HG03175 (cell line): Measurements from ENCODE around the gene WDR90.
"Not testable (repeated sequence)": the region's sequence is repeated elsewhere in the genome, so short reads cannot be mapped to it uniquely, and the experiment has no call there.

ENCODE experiments used
- ATAC-seq: cut with Tn5 transposase; IDR thresholded peaks from one replicate; pipeline ENCODE4 v1.9.1; 2021; ENCODE audit warnings: mild to moderate bottlenecking, moderate library complexity; ENCODE audit not compliant: unreplicated experiment

The WDR90 gene

DNA sequence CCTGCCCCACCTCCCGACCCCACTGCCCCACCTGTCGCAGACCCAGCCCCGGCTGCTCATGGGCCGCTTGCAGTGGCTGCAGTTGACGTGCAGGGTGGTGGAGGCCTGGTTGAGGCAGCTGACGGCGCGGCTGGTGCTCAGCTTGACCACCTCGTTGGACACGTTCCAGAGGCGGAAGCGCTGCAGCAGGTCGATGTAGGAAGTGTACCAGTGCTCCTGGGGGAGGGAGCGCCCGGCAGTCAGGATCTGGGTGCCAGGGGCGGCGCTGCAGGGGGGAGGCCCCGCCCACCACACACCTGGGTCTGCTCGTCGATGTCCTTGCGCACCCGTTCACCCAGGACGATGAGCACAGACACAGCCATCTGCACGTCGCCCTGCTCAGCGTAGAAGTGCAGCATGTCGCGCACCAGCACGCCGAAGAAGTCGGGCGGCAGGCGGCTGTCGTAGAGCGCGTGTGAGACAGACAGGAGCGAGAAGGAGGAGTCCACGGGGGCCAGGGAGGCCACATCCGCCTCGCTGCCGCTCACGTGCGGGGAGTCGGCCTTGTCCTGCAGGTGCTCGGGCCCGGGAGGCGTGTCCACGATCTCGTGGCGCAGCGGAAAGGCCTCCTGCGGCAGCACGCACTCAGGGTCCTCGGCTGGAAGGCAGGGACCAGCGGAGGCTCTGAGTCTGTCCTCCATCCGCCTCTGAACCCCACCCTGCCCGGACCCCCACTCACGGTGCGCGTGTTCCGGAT, 36.0 kb downstream of the WDR90 start:
- no peak for ATAC-seq

DNA sequence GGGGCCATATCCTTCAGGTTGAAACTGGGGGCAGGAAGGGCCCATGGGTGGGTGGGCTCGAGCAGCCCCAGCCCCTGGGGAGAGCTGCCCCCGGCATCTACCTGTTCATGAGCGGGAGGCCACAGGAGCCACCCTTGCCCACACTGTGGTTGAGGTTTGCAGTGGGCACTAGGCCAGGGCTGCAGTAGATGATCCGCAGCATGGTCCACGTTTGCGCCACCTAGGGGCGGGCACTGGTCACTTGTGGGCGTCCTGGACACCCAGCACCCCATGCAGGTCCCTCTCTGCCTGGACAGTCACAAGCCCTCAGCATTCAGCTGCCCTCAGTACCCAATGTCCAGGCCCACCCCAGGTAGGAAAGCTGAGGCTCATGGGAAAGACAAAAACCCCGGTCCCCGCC, 36.8 kb downstream of the WDR90 start:
- ATAC-seq = no peak

DNA sequence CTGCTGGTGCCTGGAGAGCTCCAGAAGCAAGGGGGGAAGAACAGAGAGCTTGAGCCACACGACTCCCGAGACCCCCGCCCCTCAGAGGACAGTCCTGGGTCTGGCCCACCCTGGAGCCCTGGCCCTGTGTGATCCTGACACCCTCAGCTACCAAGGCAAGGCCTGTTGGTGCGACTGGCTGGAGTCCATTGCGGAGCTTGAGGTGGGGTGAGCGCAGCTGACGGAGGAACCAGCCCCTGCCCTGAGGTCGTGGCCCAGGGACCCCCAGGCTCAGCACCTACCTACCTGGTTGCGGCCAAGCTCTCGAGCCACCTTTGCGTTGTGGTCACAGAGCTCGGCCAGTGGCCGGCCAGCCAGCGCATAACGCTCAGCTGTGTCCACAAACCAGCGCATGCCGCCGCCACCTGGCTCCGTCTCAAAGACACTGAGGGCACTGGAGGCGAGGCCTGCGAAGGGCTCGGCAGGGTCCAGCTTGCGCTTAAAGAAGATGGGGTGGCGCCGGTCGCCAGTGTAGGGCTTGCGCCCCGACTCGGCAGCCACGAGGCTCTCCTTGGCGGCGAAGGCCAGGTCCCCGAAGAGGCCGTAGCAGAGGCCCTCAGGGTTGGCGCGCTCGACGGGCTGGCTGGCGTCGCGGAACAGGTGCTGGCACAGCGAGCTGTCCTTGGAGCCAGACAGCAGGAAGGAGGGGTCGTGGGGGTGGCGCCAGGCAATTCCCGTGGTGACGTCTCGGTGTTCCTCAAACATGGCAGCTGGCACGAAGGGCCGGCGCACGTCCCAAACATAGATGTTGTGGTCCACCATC, 37.5 kb downstream of the WDR90 start:
- no peak for ATAC-seq

DNA sequence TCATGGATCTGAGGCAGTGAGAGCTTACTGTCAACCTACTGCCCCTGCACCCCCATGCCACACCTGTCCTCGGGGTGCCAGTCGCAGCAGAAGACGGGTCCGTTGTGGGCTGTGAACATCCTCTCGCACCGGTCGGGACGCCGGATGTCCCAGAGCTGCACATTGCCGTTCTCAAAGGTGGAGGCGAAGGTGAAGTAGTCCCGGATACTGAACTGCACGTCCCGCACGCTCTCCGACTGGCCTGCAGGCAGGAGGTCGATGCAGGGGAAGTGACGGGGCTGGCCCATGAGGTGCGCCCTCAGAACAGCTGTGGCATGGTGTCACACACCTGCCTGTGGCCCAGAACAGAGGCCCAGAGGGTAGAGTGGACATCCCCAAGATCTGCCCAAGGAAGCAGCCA, 38.3 kb downstream of the WDR90 start:
- no peak for ATAC-seq

DNA sequence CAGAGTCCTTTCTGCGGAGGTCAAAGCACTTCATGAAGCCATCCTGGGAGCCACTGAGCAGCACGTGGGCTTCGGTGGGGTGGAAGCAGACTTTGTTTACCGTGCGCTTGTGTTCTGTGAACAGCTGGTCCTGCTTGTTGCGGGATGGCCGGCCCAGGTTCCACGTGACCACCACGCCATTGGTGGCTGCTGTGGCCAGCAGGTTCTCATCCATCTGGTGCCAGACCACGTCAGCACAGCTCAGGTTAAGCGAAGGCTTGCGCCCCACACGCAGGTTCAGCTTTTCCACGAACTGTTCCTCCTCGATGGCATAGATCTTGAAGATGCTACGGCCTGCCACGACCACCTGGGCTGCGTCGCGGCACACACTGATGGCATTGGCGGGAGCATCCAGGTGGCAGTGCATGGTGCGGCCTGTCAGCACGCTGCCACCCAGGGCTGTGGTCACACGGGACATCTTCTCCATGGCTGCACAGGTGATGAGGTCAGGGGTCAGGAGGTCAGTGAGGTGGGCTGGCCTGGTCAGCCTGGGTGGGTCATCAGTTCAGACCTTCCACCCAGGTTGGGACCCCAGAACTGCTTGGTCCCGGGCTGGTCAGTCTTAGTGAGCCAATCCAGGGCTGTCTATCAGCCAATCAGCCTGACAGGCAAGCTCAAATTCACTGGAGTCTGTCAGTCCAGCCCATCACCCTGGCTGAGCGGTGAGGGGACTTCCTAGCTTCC, 40.2 kb downstream of the WDR90 start:
- no peak for ATAC-seq

DNA sequence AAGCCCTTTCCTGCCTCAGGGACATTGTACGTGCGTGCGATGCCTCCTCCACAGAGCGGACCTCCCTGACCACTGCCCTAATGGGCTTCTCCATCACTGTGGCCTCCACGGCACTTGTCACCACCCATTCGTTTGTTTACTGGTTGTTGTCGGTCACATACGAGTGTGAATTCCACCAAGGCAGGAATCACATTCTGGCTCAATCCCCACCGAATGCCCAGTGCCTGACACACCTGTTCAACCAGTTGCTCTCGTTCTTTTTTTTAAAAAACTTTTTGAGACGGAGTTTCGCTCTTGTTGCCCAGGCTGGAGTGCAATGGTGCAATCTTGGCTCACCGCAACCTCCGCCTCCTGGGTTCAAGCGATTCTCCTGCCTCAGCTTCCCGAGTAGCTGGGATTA, 42.1 kb downstream of the WDR90 start:
- ATAC-seq = not testable (repeated sequence)

DNA sequence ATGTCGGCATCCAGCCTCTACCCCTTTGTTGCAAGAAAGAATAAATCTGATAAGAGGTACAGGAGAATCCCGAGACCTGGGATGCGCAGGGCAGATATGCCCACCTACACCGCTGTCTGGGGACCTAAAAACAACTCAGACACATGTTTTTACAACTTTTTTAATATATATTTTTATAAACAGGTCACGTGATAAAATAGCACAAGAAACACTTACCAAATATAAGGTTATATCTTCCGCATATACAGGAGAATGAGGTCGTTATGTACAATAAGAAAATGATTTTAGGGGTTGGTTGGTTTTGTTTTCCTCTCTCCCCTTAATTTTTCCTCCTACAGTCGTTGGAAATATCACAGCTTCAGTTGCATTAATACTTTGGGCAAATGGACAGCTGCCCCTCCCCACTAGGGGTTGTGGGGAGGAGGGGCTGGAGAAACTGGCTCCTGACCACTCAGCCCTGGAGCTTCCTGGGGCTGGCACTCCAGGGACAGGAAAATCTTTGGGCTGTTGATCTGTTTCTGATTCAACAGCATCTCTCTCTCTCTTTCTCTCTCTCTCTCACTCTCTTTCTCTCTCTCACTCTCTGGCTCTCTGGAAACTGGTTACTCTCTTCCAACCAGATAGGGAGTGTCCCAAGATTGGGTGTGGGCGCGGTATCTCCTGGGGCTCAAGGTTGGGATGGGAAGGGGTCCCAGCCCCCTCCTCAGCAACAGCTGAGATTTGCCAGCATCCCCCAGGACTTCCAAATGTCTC, 43.4 kb downstream of the WDR90 start:
- ATAC-seq = no peak

DNA sequence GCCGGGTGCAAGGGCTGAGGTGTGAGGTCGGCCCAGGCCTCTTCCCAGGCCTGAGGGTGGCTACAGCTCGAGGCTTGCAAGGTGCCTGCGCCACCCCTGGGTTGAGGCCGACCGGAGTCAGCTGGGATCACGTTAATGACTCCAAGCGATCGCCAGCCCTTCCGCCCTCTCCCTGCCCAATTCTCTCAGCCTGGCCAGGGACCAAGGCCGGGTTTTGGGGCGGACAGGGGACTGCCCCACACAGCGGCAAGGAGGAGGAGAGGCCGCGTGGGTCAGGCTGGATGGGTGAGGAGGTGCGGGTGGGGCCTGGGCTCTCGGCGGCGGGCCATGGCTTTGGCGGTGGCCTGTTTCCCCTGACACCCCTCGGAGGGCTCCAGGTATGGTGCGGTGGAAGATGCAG, 44.2 kb downstream of the WDR90 start:
- no peak for ATAC-seq

DNA sequence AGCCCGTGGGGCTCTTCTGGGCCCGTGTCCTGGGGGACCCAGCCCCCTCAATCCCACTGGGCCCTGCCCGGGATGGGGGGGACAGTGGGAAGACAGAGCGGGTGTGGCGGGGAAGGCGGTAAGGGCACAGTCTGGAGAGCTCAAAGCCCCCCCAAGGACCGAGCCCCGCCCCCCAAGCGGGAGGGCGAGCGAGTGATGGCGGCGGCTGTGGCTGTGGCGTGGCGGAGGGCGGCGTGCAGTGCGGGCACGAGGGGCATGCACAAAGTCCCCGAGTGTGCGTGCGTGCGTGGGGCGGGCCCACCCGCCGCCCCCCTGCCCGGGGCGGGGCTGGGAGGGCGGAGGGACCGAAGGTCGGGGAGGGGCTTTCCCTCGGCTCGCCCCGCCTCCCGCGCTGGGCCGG, 44.6 kb downstream of the WDR90 start:
- no peak for ATAC-seq

DNA sequence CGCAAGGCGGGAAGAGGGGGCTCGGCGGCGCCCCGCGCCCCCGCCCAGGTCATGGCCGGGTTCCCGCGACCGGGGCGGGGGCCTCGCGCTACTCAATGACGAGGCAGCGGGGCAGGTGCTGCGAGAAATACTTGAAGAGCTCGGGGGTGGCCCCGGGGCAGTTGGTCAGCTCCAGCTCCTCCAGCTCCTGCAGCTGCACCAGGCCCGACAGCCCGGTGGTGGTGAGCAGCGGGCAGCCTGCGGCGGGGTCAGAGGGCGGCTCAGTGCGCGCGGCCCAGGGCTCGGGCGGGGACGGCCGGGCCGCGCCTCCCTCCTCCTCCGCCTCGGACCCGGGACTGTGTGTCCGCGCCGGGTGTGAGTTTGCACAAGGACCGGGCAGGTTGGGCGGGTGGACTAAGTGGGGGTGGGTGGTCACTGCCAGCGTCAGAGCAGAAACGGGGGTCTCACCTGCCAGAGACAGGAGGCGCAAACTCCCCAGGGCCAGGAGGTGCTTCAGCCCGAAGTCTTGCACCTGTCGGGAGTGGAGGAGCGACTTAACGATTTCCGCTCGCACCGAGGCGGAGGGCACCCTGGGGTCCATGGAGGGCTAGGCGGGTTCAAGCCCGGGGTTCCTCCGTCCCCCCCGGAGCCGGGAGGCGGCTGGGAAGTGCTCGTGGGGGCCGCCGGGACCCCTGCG, 45.2 kb downstream of the WDR90 start:
- no peak for ATAC-seq

DNA sequence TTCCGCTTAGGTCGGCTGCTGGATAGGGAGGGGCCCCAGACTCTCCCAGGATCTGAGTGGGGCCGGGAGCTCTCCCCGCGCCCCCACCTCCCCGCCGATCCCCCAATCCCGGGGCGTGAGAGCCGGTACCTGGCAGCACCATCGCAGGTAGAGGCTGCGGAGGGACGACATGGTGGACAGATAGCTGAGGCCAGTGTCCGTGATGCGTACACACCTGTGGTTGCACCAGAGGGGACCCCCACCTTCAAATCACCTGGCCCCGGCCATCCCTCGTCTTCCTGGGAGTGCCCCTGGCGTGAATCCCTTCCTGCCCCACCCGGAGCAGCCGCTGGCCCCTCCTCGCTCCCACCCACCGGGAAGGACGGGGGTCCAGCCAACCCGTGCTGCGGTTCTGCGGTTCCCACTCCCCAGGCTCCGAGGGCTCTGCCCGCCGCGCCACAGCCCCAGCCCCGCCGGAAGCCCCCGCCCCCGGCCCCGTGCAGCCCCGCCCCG, 45.7 kb downstream of the WDR90 start:
- no peak for ATAC-seq

DNA sequence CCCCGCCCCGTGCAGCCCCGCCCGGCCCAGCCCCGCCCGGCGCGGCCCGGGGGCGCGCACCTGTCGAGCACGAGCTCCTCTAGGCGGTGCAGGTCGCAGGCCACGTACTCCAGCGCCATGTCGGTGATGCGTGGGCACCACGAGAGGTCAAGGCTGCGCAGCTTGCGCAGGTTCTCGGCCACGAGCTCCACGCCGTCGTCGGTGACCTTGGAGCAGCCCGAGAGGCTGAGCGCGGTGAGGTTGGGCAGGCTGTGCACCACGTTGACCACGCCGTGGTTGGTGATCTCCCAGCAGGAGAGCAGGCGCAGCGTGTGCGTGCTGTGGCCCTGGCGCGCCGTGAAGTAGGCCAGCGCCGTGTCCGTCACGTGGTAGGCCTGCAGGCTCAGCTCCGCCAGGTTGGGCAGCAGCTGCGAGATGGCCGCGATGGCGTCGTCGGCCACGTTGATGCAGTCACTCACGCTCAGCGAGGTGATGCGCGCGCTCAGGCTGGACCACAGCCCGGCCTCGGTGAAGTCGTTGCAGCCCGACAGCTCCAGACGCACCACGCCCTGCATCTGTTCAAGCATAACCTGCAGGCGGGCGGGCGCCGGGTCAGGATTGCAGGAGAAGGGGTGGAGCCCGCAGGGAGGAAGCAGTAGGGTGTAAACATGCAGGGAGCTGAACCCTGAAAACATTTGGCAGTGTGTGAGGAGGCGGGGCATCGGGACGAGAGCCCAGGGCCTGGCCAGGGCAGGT, 46.4 kb downstream of the WDR90 start:
- ATAC-seq = no peak

DNA sequence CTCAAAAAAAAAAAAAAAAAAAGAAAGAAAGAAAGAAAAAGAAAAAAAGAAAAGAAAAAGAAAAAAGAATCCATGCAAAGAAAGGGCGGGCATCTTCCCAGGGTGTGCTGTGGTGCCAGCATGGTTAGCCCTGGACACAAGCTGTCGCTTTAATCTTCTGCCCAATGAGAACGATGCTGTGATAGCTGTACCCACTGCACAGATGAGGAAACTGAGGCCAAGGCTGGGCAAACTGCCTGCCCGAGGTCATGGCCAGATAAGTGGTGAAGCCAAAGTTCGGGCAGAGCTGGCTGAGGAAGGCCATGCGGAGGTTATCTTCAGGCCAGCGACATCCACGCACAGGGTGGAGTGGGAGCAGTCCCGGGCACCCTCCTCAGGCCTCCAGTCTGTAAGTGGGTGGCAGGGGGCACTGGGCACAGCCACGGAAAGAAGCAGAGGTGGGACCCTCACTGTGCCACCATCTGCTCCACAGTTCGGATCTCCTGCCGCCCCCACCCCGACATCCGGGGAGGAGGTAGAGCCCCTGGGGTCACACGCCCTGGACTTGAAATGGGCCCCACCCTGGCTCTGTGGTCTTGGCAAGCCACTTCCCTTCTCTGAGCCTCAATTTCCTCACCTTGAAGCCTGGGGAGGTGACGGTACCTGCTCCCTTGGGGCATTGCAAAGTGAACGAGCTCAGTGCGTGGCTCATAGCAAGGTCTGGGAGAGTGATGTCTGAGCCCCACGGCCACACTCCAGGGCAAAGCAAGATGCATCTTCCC, 49.9 kb downstream of the WDR90 start:
- ATAC-seq = no peak

DNA sequence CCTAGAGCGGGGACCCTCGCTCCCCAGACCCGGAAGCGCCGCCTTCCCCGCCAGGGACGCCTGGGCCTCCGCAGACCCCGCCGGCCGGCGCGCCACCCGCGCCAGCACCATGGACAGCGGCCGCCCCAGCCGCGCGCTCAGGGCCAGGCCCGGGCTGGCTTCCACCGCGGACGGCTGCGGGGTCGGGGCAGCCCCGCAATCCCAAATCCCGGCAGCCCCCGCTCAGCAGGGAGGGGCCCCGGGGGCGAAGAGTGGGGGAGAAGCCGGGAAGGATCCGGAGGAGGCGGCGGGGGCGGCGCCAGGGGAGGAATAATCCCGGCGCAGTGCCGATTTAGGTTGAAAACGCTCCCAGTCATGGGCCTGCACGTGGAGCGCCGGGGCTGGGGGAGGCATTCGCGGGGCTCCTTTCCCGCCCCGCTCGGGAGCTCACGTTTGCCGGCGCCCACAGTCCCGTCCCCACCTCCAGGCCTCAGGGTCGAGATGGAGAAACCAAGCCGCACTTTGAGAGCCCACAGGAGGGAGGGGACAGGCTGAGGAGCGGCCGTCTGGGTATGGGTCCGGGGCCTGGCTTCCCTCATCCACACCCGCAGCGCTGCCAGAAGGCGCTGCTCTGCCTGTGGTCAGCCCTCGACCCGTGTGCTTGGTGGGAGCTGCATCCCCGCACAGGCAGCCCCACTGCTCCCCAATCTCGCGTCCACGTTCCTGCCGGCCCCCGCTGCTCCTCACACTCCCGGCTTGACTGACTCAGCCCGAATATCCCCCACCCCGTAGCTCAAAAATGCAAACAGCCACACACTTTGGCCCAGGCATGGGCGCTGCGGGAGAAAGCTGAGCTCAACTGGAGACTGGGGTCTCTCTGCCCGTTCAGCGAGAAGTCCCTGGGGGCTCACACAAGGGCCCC, 51.8 kb downstream of the WDR90 start:
- no peak for ATAC-seq

DNA sequence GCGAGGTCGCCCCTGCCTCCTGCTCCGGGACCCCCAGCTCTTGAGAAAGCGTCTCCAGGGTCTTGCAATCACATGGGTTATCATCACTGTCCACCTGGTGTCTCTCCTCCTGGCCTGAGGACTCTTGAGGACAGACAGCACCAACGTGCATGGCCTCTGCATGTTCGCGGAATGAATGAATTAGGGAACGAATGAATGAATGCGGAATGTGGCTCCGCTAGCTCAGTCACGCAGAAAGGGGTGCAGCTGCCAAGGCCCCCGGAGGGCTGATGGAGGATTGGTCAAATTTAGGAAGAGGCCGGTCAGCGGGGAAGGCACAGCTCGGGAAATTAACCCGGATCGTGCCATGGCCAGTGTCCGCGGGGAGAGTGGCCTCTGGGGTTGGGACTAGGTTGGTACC, 53.2 kb downstream of the WDR90 start:
- no peak for ATAC-seq

DNA sequence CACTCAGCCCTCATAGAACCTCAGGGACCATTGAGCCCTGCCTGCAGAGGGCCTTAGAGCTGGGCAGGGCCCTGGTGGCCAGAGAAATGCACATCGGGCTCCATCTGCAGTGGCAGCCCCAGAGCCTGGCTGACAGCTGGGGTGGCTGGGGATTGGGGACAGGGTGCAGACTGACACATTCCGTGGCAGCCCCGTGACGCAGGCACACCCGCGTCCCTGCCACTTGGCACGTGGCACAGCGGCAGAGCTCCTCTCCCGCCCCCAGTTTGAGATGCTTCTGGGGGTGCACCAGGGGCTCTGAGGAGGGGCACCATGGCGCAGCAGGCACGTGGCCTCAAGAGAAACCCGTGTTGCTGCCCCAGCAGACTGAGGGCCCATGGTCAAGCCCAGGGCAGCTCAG, 54.2 kb downstream of the WDR90 start:
- no peak for ATAC-seq

DNA sequence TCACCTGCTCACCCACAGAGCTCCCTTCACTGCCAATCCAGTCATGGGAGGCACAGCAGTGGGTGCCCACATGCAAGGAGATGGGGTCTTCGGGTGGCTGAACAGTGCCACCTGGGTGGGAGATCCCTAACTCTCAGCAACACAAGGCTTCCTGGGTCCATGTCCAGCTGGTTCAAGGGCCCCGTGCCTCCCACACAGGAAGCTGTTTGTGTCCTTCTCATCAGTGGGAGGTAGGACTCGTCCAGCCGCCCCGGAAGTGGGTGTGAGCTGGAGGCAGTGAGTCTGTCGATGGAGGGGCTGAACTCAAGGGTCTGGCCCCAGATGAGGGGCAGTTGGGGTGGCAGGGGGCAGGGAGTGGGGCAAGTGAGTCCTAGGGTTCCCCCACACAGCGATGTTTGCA, 54.9 kb downstream of the WDR90 start:
- ATAC-seq = no peak
